ENCODE measurements around the gene TM4SF18. TPM values are rescaled to one million over a fixed set of nuclear protein-coding genes. Genes with fewer than 3 reads are reported as not detected.

Gene TM4SF18
- total RNA-seq, 4 donors from 2014 or later = 9.7 to 33.3 (median 24.9) TPM

DNA sequence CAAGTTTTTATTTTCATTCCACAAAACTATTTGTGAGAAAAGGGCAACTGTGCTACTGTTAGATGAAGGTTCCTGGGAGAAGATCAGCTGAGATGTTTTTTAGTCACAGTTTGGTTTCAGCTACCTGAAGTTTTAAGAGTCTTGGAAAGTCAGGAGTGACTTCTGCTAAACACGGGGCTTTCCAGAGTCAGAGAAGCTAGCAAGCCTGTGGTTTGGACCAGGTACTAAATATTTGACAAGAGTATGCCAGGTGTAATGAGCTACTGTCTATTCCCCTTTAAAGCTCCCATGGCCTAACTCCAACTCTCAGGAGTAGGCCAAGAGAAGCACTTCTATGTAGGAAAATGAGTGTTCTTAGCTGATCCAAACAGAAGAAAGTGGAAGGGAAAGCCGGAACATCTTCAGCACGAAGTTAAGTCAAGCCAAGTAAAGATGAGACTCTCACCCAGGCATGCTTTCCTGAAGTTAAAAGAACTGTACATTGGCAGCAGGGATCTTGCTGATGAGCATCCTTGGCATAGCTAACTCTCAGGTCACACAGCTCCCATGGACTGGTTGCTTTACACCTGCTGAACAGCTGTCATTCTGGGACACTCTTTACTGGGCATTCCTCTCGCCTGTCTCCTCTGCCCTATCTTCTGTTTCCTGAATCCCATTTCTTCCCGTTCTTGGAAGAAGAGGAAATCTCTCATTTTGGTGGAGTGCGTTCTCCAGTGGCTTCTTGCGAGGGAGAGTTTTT lies 22.5 kb downstream of the TM4SF18 start:
- Histone ChIP-seq H3K4me3 (replicated peaks in 1 of 3) (no peak overlapping the region), H3K36me3 (no peaks in the 10 kb centered on the region), H3K9me3 (no peaks in the 10 kb centered on the region), H3K4me1 (peaks cover 0 to 8% of the 10 kb centered on the region in 2 donors), H3K27ac (no peak overlapping the region), H3K27me3 (no peaks in the 10 kb centered on the region)
- no peak for DNase-seq
- intact Hi-C loops (cut with DNase I) = no loop called here
- TF ChIP-seq POLR2A (IDR thresholded peaks at IDR 0.05) = no peak
- TF ChIP-seq, protein P1, sequence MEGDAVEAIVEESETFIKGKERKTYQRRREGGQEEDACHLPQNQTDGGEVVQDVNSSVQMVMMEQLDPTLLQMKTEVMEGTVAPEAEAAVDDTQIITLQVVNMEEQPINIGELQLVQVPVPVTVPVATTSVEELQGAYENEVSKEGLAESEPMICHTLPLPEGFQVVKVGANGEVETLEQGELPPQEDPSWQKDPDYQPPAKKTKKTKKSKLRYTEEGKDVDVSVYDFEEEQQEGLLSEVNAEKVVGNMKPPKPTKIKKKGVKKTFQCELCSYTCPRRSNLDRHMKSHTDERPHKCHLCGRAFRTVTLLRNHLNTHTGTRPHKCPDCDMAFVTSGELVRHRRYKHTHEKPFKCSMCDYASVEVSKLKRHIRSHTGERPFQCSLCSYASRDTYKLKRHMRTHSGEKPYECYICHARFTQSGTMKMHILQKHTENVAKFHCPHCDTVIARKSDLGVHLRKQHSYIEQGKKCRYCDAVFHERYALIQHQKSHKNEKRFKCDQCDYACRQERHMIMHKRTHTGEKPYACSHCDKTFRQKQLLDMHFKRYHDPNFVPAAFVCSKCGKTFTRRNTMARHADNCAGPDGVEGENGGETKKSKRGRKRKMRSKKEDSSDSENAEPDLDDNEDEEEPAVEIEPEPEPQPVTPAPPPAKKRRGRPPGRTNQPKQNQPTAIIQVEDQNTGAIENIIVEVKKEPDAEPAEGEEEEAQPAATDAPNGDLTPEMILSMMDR (IDR thresholded peaks at IDR 0.05) = no peak
- WGBS, 2 donors = 77 to 84% methylated on average over 7 of the region's 7 CpGs

DNA sequence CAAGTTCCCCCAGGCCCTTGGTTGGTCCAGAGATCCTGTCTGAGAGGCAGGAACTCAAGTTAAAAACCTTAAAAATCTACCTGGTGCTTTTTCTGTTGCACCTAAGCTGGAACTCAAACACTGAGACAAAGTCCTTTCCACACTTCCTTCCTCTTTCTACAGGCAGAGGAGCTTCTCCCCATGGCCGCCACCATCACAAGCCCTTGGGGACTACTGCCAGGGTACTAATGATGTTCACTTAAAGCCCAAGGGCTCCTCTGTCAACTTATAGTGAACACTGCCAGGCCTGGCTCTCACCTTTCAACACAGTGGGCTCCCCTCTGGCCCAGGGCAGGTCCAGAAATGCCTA lies 26.0 kb downstream of the TM4SF18 start:
- intact Hi-C loops (cut with DNase I) = no loop called here
- Histone ChIP-seq H3K36me3 (no peaks in the 10 kb centered on the region), H3K9me3 (no peaks in the 10 kb centered on the region), H3K27me3 (no peaks in the 10 kb centered on the region), H3K4me3 (replicated peaks in 1 of 3) (no peak overlapping the region), H3K27ac (no peak overlapping the region), H3K4me1 (peaks cover 0 to 8% of the 10 kb centered on the region in 2 donors)
- TF ChIP-seq, protein P1 (IDR thresholded peaks at IDR 0.05) = no peak
- TF ChIP-seq POLR2A (IDR thresholded peaks at IDR 0.05) = no peak
- WGBS, 2 donors = 95 to 100% methylated on average over 1 of the region's 1 CpG
- no peak for DNase-seq

DNA sequence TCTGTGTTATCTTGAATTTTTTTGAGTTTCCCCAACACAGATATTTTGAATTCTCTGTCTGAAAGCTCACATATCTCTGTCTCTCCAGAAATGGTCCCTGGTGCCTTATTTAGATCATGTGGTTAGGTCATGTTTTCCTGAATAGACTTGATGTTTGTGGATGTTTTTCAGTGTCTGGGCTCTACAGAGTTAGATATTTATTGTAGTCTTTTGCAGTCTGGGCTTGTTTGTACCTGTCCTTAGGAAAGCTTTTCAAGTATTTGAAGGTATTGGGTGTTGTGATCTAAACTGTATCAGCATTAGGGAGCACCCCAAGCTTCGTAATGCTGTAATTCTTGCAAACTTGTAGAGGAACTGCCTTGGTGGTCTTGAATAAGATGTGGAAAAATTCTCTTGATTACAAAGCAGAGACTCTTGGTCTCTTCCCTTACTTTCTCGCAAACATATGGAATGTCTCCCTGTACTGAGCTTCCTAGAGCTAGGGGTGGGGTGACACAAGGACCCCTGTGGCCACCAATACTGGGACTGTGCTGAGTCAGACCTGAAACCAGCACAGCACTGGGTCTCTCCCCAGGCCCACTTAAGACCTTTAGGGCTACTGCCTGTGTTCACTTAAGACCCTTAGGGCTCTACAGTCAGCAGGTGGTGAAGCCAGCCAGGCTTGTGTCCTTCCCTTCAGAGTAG lies 26.5 kb downstream of the TM4SF18 start:
- DNase-seq = no peak
- WGBS, 2 donors = 89 to 96% methylated on average over 2 of the region's 2 CpGs
- intact Hi-C loops (cut with DNase I) = no loop called here
- Histone ChIP-seq H3K4me3 (replicated peaks in 1 of 3) (no peak overlapping the region), H3K9me3 (no peaks in the 10 kb centered on the region), H3K27ac (no peak overlapping the region), H3K27me3 (no peaks in the 10 kb centered on the region), H3K4me1 (peaks cover 0 to 8% of the 10 kb centered on the region in 2 donors), H3K36me3 (no peaks in the 10 kb centered on the region)
- TF ChIP-seq, protein P1 (IDR thresholded peaks at IDR 0.05) = no peak
- TF ChIP-seq POLR2A (IDR thresholded peaks at IDR 0.05) = no peak

DNA sequence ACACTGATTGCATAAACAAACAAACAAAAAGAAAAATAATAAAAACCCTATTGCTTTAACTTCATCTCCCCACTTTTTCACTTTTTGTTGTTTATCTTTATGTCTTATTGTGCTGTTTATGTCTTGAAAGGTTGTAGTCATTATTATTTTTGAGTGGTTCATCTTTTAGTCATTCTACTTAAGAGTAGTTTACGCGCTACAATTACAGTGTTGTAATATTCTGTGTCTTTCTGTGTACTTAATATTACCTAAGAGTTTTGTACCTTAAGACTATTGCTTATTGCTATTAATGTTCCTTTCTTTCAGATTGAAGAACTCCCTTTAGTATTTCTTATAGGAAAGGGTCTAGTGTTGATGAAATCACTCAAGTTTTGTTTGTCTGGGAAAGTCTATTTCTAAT lies 28.1 kb downstream of the TM4SF18 start:
- Histone ChIP-seq H3K27ac (no peak overlapping the region), H3K4me1 (peaks cover 2 to 3% of the 10 kb centered on the region in 2 donors), H3K4me3 (replicated peaks in 1 of 3) (no peak overlapping the region), H3K9me3 (no peaks in the 10 kb centered on the region), H3K27me3 (no peaks in the 10 kb centered on the region), H3K36me3 (no peaks in the 10 kb centered on the region)
- DNase-seq = no peak
- intact Hi-C loops (cut with DNase I) = no loop called here
- TF ChIP-seq, protein P1 (IDR thresholded peaks at IDR 0.05) = no peak
- TF ChIP-seq POLR2A (IDR thresholded peaks at IDR 0.05) = no peak
- WGBS, 2 donors = 99 to 100% methylated on average over 2 of the region's 2 CpGs

Data from thyroid gland (tissue), 4 donors.